T-helper 2 cell (primary cell): Measurements from ENCODE around the gene GCNT2.
"Not testable (repeated sequence)": the region's sequence is repeated elsewhere in the genome, so short reads cannot be mapped to it uniquely, and the experiment has no call there.

Source experiments
- DNase-seq, 5 experiments: peaks; one replicate each; pipeline versions ENCODE4 v3.0.0 to v3.0.0-alpha.2; 2012 to 2022
- total RNA-seq, 2 donors: gene quantifications; one replicate each; lab custom pipeline; 2026; lab: John Stamatoyannopoulos, UW

Gene GCNT2
- total RNA-seq = 3.7 to 5.7 reads per million in 2 donors

GRCh38 chr6:10521104-10521808, at the start of gene GCNT2:
TSS of gene GCNT2 (plus strand) at chr6:10521351. CDS start at chr6:10528912, 7,561 bp downstream.
- DNase-seq = no peak

GRCh38 chr6:10472634-10473033, 48.5 kb upstream of the GCNT2 start:
- no peak for DNase-seq

DNA sequence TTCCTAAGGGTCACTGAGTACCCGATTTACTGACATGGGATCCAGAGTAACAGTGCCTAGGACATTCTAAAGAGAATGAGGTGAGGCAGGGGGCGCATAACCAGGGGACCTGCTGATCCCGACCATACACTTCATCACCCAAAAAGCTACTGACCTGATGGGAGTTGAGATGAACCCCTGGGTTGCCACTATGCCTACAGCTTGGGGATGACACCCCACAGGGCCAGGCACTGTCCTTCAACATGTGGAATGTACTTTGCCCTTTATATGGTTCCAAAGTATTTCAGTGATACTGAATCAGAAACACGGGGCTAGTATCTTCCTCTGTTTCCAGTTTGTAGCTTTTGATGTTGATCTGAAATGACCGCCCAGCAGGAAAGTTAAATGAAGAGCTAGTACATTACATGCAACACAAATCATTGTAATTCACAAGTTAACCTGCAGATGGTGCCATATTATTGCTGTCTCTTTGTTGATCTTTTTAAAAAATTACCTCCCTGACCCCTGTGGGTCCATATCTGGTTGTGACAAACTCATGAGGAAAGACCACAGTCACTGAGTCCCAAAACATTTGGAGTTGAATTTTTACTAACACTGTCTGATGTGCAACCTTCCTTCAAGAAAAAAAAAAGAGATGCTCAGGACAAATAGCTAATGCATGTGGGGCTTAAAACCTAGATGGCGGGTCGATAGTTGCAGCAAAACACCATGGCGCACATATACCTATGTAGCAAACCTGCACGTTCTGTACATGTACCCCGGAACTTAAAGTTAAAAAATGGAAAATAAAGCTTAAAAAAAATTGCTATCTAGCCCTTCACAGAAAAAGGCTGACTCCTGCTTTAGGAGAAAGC, 42.7 kb upstream of the GCNT2 start:
- DNase-seq = peak in 1 of 5 experiments; percentile 42

GRCh38 chr6:10479939-10480700, 41.0 kb upstream of the GCNT2 start:
- peak in 1 of 5 experiments; percentile 62 for DNase-seq

GRCh38 chr6:10481101-10481500, 40.0 kb upstream of the GCNT2 start:
- DNase-seq = no peak

DNA sequence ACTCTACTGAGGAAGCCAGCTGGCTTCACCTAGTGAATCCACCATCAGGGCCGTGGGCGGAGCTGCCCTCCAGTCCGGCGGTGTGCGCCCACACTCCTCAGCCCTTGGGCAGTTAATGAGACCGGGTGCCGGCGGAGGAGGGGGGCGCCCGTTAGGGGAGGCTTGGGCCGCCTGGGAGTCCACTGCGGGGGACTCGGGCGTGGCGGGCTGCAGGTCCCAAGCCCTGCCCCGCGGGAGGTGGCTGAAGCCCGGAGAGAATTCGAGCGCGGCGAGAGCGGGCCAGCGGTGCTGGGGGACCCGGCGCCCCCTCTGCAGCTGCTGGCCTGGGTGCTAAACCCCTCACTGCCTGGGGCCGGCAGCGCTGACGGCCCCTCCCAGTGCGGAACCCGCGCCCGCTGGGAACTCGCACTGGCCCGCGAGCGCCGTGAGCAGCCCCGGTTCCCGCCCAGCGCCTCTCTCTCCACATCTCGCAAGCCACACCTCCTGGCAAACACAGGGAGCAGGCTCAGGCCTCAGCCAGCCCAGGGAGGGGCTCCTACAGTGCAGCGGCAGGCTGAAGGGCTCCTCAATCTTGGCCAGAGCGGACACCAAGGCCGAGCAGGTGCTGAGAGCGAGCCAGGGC, 38.4 kb upstream of the GCNT2 start:
- no peak for DNase-seq

- no peak for DNase-seq
Observed at GRCh38 chr6:10484912-10485311, 36.2 kb upstream of the GCNT2 start.

- DNase-seq = no peak
Observed at GRCh38 chr6:10485406-10485805, 35.7 kb upstream of the GCNT2 start.

GRCh38 chr6:10486215-10486614, 34.9 kb upstream of the GCNT2 start:
- no peak for DNase-seq

DNA sequence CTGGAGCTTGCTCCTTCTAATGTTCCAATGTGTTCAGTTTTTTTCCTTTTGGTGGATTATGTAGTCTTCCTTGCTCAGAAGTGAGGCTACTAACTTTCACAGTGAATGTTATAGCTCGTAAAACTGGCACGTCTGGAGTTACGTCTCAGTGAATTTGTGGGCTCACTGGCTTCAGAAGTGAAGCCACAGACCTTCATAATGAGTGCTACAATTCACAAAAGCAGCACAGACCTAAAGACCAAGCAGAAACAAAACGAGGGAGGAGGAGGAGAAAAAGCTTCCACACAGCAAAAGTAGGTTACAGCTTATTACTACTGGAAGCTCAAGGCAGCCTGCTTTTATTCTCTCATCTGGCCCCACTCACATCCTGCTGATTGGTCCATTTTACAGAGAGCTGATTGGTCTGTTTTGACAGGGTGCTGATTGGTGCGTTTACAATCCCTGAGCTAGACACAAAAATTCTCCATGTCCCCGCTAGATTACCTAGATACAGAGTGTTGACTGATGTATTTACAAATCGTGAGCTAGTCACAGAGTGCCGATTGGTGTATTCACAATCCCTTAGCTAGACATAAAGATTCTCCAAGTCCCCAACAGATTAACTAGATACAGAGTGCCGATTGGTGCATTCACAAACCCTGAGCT, 34.1 kb upstream of the GCNT2 start:
- not testable (repeated sequence) for DNase-seq

DNA sequence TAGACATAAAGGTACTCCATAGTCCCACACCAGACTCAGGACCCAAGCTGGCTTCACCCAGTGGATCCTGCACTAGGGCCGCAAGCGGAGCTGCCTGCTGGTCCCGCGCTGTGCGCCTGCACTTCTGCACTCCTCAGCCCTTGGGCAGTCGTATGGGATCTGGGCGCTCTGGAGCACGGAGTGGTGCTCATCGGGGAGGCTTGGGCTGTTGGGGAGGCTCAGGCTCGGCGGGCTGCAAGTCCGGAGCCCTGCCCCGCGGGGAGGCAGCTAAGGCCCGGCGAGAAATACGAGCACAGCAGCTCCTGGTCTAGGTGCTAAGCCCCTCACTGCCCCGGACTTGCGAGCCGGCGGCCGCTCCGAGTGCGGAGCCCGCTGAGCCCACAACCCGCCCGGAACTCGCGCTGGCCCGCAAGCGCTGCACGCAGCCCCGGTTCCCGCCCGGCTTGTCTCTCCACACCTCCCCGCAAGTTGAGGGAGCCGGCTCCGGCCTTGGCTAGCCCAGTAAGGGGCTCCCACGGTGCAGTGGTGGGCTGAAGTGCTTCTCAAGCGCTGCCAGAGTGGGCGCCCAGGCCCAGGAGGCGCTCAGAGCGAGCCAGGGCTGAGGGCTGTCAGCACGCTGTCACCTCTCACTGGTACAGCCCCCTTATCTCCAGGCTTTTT, 33.4 kb upstream of the GCNT2 start:
- DNase-seq = no peak

GRCh38 chr6:10491463-10491862, 29.7 kb upstream of the GCNT2 start:
- DNase-seq = no peak

DNA sequence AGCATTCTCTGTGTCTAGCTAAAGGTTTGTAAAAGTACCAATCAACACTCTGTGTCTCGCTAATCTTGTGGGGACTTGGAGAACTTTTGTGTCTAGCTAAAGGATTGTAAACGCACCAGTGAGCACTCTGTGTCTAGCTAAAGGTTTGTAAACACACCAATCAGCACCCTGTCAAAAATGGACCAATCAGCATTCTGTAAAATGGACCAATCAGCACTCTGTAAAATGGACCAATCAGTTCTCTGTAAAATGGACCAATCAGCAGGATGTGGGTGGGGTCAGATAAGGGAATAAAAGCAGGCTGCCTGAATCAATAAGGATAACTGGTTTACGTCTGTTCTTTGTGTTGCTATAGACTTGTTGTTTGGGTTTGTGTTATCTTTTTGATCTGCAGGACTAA, 29.2 kb upstream of the GCNT2 start:
- DNase-seq = not testable (repeated sequence)

- no peak for DNase-seq
Observed at GRCh38 chr6:10495029-10495428, 26.1 kb upstream of the GCNT2 start.

GRCh38 chr6:10505529-10505928, 15.6 kb upstream of the GCNT2 start:
- no peak for DNase-seq

DNA sequence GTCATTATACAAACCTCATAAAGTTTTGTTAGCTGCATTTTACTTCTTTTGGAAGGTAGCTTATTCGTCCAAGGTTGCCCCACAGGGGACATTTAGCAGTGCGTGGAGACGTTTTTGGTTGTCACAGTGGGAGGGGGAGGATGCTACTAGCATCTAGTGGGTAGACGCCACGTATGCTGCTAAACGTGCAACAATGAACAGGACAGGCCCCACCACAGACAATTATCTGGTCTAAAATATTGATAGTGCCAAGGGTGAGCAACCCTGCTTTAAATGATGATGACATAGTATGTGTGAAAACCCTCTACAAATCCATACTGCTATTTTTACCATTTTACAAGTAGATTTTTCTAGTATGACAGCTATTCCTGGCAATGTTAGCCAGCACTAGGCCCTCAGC, 13.9 kb upstream of the GCNT2 start:
- DNase-seq = no peak

DNA sequence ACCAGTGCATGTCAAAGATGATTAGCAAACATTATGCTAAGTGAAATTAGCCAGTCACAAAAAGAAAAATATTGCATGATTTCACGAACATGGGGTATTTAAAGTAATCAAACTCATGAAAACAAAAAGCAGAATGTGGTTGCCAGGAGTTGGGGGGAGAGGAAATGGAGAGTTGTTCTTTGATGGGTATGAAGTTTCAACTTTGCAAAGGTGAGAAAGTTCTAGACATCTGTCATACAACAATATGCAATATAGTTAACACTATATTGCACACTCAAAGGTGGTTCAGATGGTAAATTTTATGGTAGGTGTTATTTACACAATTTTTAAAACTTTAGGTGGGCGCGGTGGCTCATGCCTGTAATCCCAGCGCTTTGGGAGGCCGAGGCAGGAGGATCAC, 13.4 kb upstream of the GCNT2 start:
- DNase-seq = no peak

GRCh38 chr6:10510592-10511367, 10.4 kb upstream of the GCNT2 start:
- DNase-seq = peak in 2 of 5 experiments; percentile 6 to 55

DNA sequence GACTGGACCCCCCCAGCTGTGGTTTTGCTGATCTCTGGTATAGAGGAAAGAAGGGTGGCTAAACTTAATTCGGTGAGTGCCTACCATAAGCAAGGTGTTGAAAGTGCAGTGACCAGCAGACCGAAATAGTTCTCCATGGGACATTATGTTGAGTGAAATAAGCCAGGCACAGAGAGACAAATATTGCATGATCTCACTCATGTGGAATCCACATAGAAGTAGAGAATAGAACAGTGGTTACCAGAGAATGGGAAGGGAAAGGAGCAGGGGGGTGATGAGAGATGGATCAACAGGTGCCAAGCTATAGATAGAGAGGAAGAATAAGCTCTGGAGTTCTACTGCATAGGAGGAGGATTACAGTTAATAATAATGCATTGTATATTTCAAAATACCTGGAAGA, 9.7 kb upstream of the GCNT2 start:
- no peak for DNase-seq

DNA sequence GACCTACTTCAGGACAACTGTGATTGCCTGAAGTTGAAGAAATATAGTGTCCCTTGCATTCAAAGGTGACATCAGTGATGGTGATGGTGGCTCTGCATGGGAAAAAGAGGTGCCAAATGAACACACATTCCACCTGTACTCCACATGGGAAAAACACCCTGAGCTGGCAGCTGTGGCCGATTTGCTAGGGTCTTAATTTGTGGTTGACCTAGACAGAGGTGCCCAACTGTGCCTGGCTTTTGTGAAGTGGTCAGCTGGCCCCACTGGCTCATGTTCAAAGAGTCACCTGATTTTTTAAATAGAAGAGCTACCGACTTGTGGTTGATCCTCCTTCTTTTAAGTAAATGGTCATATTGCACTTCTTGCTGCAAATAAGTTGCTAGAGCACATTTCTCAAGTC, 7.6 kb upstream of the GCNT2 start:
- no peak for DNase-seq
